ENCODE measurements around the gene PCDH9. TPM values are rescaled to one million over a fixed set of nuclear protein-coding genes. Genes with fewer than 3 reads are reported as not detected.

The PCDH9 gene
- total RNA-seq, 1 donor from 2014 or later: 5.1 TPM

DNA sequence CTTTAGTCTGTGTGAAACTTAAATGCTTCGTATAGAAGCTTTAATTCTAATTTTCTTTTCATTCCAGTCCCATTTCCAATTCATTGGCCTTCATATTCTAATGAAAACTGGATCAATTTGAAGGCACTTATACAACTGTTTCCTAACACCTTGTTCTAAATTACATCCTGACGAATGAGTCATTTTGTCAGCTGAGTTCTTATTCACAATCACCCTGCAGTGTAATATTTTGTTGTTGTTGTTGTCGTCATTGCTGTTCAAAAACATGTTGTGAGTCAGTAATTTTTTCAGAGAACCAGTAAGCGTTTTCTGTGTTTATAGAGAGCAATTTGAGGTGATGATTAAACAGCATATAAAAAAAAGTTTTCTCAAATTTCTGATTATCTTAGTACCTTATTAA is 290.0 kb downstream of the PCDH9 start:
- H3K27me3 ChIP-seq: no peaks in the 10 kb centered on the region
- no peaks in the 10 kb centered on the region for H3K4me1 ChIP-seq
- H3K4me3 ChIP-seq: no peak overlapping the region
- TF ChIP-seq, protein P1, sequence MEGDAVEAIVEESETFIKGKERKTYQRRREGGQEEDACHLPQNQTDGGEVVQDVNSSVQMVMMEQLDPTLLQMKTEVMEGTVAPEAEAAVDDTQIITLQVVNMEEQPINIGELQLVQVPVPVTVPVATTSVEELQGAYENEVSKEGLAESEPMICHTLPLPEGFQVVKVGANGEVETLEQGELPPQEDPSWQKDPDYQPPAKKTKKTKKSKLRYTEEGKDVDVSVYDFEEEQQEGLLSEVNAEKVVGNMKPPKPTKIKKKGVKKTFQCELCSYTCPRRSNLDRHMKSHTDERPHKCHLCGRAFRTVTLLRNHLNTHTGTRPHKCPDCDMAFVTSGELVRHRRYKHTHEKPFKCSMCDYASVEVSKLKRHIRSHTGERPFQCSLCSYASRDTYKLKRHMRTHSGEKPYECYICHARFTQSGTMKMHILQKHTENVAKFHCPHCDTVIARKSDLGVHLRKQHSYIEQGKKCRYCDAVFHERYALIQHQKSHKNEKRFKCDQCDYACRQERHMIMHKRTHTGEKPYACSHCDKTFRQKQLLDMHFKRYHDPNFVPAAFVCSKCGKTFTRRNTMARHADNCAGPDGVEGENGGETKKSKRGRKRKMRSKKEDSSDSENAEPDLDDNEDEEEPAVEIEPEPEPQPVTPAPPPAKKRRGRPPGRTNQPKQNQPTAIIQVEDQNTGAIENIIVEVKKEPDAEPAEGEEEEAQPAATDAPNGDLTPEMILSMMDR (IDR thresholded peaks at IDR 0.05): no peak
- H3K36me3 ChIP-seq: no peaks in the 10 kb centered on the region
- intact Hi-C loops (cut with DNase I): no loop called here
- H3K27ac ChIP-seq: no peak overlapping the region
- ATAC-seq: no peak
- no peak for DNase-seq
- no peaks in the 10 kb centered on the region for H3K9me3 ChIP-seq

GRCh38 chr13:66937423-66937822 is 292.7 kb downstream of the PCDH9 start:
- Histone ChIP-seq H3K36me3 (no peaks in the 10 kb centered on the region), H3K4me1 (no peaks in the 10 kb centered on the region), H3K9me3 (no peaks in the 10 kb centered on the region), H3K27me3 (no peaks in the 10 kb centered on the region), H3K27ac (no peak overlapping the region), H3K4me3 (no peak overlapping the region)
- TF ChIP-seq, protein P1 (IDR thresholded peaks at IDR 0.05): no peak
- DNase-seq (no peak), ATAC-seq (no peak)
- intact Hi-C loops (cut with DNase I): no loop called here

- no peaks in the 10 kb centered on the region for H3K4me1 ChIP-seq
- TF ChIP-seq, protein P1 (IDR thresholded peaks at IDR 0.05): no peak
- intact Hi-C loops (cut with DNase I): no loop called here
- no peak overlapping the region for H3K4me3 ChIP-seq
- no peak for DNase-seq
- H3K36me3 ChIP-seq: no peaks in the 10 kb centered on the region
- H3K27ac ChIP-seq: no peak overlapping the region
- no peaks in the 10 kb centered on the region for H3K27me3 ChIP-seq
- no peaks in the 10 kb centered on the region for H3K9me3 ChIP-seq
- ATAC-seq: no peak
Measured at GRCh38 chr13:66933994-66934393, 296.1 kb downstream of the PCDH9 start.

DNA sequence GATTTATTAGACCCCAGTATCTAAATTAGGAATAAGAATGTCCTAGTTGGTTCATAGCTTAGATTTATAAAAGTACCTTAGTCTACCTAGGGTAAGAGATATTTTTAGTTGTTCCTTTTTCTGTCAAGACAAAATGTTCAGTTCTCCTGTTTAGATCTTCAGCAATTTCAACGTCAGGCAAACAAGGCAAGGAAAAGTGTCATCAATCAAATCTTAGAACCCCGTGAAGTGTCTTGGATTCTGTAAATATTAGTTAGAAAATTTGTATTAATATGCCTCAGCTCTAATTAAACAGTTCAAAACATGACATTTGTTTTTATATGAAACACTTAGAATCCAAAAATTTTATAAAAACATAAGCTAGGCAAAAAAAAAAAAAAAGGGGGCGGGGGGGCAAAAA is 296.6 kb downstream of the PCDH9 start:
- no peak overlapping the region for H3K4me3 ChIP-seq
- TF ChIP-seq, protein P1 (IDR thresholded peaks at IDR 0.05): no peak
- intact Hi-C loops (cut with DNase I): no loop called here

GRCh38 chr13:66927562-66927961 is 302.6 kb downstream of the PCDH9 start:
- ATAC-seq: no peak

More for the DNA sequence above, 296.6 kb downstream of the PCDH9 start:
- no peaks in the 10 kb centered on the region for H3K4me1 ChIP-seq
- no peak for ATAC-seq
- DNase-seq: no peak
- H3K27me3 ChIP-seq: no peaks in the 10 kb centered on the region
- no peaks in the 10 kb centered on the region for H3K36me3 ChIP-seq
- H3K27ac ChIP-seq: no peak overlapping the region
- H3K9me3 ChIP-seq: no peaks in the 10 kb centered on the region

More at GRCh38 chr13:66927562-66927961, 302.6 kb downstream of the PCDH9 start:
- no peak overlapping the region for H3K27ac ChIP-seq
- no peak overlapping the region for H3K4me3 ChIP-seq
- no peaks in the 10 kb centered on the region for H3K27me3 ChIP-seq
- H3K4me1 ChIP-seq: no peaks in the 10 kb centered on the region
- TF ChIP-seq, protein P1 (IDR thresholded peaks at IDR 0.05): no peak
- no peaks in the 10 kb centered on the region for H3K36me3 ChIP-seq
- H3K9me3 ChIP-seq: no peaks in the 10 kb centered on the region
- DNase-seq: no peak
- intact Hi-C loops (cut with DNase I): no loop called here
